ENCODE results near the gene DLG3.

- TF ChIP-seq CTCF (IDR thresholded peaks at IDR 0.05) (no peak), ATF1 (CRISPR knock-in tag; IDR thresholded peaks at IDR 0.05) (no peak), SMAD3 (CRISPR knock-in tag; IDR thresholded peaks at IDR 0.05; ENCODE audit: borderline replicate concordance) (no peak)
Measured at GRCh38 chrX:70549429-70549828, 104.8 kb downstream of the DLG3 start.

All from WTC11 (cell line).